Thyroid gland (tissue), 4 donors: Measurements from ENCODE around the gene ZC3H18.

Experiments used
- POLR2A ChIP-seq, 2 donors: fragments of 450-650 bp; IDR thresholded peaks; one replicate each; pipeline ENCODE4 v1.6.1; 2017; ENCODE audit warnings: antibody characterized with exemption in 2 of 2, mild to moderate bottlenecking in 2 of 2, moderate library complexity in 1 of 2
- TF ChIP-seq, protein P1 (sequence below), 6 experiments: fragments of 200-600 bp in 3 of 6; fragments of 450-650 bp in 3 of 6; sonication (generic) in 3 of 6; IDR thresholded peaks; one replicate each; pipeline ENCODE4 v1.5.1; 2016 to 2019; ENCODE audit warnings: antibody characterized with exemption in 6 of 6, mild to moderate bottlenecking in 2 of 6, inconsistent platforms in 1 of 6, moderate library complexity in 1 of 6

GRCh38 chr16:88539261-88539651, 30.9 kb upstream of the ZC3H18 start:
- TF ChIP-seq, protein P1, sequence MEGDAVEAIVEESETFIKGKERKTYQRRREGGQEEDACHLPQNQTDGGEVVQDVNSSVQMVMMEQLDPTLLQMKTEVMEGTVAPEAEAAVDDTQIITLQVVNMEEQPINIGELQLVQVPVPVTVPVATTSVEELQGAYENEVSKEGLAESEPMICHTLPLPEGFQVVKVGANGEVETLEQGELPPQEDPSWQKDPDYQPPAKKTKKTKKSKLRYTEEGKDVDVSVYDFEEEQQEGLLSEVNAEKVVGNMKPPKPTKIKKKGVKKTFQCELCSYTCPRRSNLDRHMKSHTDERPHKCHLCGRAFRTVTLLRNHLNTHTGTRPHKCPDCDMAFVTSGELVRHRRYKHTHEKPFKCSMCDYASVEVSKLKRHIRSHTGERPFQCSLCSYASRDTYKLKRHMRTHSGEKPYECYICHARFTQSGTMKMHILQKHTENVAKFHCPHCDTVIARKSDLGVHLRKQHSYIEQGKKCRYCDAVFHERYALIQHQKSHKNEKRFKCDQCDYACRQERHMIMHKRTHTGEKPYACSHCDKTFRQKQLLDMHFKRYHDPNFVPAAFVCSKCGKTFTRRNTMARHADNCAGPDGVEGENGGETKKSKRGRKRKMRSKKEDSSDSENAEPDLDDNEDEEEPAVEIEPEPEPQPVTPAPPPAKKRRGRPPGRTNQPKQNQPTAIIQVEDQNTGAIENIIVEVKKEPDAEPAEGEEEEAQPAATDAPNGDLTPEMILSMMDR (IDR thresholded peaks at IDR 0.05): no peak
- no peak for TF ChIP-seq POLR2A (IDR thresholded peaks at IDR 0.05)
